Middle frontal gyrus (tissue), 1 donor: ENCODE data around the gene KAT2B.

Experiments used
- DNase-seq: peaks from one replicate; pipeline ENCODE4 v3.0.0-alpha.2; 2015; ENCODE audit warnings: low spot score; ENCODE audit errors: extremely low spot score

The KAT2B gene

DNA sequence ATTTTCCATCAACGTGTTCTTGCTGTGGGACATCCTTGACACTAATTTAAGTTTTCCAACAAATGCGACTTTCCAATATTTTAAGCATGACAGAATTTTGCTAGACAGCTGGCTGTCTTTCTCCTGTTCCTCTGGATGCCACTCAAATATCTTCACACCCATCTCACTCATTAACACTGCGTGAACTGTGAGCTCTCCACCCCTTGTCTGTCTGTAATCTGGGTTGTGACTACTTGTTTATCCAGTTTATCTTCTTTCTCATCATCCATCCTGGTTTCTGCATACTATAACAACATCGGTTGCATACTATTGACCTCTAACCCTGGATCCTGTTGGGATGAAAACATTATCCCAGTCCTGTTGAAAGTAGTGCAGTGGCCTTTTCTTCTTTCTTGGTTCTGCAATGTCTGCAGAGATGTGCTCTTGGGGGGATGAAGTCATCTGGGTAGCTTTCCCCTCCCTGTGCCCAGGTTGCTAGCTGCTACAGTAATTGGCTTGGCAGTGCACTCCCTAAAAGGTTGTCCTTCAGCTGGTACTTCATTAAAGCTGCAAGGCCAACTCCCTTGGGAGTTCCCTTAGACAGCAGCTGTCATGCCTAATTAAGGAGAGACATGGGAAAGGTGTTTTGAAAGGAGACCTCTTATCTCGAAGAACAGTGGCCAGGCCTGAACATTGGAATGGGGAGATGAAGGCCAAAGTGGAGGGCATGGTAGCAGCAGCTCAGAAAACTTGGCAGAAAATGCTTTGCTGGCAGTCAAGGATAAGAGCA lies 24.7 kb downstream of the KAT2B start:
- no peak for DNase-seq

DNA sequence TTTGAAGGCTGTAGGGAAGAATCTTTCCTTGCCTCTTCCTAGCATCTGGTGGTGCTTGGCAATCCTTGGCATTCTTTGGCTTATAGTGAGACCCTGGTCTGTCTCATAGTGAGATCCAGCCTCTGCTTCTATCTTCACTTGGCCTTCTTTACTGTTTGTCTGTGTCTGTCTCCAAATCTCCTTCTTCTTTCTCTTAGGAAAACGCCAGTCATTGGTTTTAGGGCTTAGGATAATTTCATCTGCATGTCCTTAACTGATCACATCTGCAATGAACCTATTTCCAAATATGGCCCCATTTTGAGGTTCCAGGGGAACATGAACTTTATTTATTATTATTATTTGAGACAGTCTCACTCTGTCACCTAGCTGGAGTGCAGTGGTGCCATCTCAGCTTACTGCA lies 25.8 kb downstream of the KAT2B start:
- DNase-seq = no peak

DNA sequence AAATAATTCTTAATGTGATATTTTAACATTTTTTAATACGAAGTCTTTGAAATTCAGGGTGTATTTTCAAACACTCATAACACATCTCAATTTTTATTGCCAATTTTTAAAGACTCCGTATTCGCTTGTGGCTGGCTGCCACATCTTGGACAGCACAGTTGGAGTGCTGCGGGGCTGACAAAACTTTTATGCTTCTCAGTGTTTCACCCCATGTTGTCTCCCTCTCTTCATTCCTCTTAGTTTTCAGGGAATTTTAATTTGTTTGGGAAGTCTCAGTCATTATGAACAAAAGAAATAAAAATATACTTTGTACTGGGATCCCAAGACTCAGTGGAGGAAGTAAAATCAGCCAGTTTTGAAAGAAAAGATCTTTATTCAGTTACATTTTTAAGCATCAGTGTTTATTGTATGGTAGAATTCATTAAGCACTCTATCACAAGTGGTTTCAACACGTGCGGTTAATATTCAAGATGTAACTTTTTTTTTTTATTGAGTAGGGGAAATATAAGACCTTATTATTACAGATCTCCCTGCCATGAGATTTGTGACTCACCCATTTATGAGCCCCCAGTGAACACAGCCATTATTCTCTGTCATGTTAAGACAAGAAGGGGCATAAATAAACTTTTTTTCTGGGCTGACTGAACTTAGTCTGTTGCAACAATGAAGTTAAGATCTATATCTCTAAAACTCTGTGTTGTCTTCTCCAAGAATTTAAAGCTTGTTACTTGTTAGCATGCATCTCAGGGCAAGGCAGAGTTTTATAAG lies 26.8 kb downstream of the KAT2B start:
- DNase-seq = no peak

DNA sequence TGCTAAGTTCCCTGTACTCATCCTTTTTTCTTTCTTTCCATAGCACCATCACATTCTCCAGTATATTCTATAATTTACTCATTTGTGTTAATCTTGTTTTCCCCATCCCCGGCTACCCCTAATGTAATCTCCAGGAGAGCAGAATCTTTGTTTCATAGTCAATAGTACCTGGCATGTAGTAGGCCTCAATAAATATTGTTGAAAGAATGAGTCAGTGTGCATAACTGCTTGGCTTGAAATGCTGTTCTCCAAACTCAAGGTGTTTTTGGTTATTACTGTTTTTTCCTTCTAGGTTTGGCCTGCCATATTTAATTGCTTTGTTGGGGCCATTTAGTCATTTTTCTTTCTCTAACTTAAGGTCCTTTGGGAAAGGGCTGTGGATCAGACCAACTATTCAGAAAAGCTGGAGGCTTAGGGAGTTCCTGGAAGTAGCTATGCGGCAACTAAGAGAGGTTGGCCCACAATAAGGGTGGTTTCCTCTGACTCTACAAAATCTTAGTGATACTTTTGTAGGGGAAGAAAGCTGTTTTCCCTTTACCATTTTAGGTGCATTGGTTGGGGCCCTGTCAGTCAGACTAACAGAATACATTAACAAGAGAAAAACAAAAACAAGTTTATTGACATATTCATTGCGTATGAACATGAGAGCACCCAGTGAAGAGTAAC lies 28.4 kb downstream of the KAT2B start:
- no peak for DNase-seq

DNA sequence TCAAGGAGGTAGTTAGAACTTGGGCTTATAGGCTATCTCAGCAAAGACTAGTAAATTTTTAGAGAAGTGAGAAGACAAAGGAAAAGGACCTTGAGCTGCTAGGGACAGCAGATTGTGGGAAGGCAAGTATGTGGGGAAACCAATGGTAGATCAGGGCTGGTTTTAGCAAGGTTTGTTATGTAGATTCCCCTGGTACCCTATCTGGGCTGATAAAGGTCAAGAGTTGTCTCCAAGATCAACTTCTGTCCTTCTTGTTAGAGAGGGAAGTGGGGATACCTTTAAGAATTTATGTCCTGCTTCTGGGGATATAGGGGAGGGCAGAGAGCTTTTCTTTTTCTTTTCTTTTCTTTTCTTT lies 28.9 kb downstream of the KAT2B start:
- DNase-seq = no peak

DNA sequence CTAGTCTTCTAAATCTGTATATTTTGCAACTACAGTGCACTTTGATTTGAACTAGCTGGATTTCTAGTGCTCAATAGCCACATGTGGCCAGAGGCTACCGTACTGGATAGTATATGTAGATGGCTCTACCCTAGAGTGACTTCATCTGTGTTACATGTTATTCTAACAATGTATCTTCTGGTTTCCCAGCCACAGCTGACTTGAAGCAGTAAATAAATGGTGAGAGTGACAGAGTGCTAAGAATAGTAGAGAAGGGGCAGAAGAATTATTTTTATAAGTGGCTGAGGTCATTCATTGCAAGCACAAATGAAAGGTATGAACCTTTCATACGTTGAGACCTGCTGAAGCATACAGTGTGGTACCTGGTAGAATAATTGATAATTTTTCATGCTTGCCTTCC lies 30.9 kb downstream of the KAT2B start:
- DNase-seq = no peak

DNA sequence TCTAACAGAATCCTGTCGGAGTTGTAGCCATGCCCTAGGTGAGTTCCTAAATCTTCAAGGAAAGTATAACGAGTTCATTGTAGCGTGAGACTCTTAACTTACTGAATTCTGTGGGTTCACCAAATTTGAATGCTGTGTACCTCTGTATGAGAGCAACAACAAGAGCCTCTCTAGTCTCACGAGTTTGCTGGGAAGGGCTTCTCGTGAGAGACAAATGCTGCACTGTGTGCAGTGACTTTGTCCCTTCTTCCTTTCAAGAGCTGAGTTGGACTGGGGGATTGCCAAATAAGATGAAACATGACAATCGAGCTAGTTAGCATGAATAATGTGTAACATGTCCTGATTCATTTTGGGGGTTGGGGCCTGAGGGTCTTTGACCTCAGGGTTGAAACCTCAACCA lies 32.2 kb downstream of the KAT2B start:
- DNase-seq = no peak

DNA sequence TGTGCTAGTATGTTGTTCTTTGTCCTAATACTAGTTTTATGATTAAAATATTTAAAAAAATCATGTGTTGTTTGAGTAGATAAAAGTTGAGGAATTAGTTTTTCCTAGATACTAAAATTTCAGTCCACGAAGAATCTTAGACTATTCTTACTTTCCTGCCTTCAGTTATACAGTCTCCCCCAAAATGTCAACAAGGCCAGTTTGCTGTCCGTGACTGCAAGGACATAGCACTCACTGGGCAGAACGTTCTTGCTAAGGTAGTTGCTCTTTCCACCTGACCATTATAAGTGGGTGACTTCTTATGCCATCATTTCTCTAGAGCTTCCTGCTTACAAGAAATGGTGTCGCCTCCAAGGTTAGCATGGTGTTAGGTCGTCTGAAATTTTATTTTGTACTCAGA lies 32.8 kb downstream of the KAT2B start:
- DNase-seq = no peak

DNA sequence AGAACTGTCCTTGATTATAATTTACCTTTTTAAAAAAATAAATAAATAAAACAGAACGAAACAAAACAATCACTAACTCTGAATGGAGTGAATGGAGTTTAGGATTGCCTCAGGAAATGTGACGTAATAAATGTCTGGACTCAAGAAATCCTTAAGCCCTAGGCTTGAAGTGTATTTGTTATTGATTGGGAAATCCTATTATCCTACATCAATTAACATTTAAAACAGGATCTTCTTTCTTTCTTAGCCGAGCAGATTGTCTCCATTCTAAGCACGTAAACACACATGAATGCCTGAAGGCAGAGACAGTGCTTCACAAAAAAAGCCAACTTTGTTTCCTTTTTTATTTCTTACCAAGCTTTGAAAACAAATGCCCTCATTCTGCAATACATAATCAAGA lies 33.4 kb downstream of the KAT2B start:
- DNase-seq = no peak

DNA sequence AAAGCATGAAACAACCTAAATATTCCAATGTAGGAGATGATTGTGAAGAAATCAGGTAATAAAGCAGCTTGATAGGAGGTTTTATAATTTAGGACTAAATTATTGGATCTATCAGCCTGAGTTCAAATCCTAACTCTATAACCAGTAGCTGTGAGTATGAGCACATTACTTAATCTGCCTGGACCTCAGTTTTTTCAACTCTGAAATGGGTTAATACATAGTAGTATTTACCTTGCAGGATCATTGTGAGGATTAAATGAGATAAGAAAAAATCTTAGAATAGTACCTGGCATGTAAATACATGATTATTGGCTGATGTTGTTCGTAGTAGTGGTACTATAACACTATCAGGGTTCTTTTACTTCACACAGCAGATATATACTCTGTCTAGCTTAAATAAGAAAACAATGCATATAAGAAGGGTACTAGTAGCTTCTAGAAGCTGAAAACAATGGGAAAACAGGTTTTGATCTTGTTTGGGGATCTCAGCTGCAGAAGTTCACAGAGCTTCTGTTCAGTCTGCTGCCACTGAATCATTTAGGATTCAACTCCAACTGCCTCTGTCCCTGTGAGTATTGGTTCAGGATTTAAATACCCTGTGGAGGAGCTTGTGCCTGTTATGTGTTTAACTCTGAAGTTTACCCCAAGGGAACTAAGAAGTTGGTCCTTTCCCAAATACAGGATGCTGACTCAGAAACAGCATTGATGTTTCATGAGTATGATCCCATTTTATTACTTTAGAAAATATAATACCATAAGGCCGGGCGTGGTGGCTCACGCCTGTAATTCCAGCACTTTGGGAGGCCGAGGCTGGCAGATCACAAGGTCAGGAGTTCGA lies 34.2 kb downstream of the KAT2B start:
- no peak for DNase-seq

DNA sequence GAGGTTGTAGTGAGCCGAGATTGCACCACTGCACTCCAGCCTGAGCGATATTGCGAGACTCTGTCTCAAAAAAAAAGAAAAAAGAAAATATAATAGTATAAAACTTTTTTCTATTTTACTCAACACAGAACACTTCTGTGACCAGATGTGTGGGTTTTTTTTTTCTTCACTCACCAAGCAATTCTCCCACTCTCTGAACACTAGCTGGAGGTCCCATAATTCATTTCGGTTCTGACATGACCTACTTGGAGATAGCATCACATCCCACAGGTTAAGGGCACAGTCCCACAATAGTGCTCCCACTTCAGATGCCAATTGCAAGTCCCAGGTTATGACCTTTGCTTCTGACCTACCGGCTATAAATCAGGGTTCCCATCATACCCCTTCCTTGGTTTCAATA lies 35.0 kb downstream of the KAT2B start:
- no peak for DNase-seq

DNA sequence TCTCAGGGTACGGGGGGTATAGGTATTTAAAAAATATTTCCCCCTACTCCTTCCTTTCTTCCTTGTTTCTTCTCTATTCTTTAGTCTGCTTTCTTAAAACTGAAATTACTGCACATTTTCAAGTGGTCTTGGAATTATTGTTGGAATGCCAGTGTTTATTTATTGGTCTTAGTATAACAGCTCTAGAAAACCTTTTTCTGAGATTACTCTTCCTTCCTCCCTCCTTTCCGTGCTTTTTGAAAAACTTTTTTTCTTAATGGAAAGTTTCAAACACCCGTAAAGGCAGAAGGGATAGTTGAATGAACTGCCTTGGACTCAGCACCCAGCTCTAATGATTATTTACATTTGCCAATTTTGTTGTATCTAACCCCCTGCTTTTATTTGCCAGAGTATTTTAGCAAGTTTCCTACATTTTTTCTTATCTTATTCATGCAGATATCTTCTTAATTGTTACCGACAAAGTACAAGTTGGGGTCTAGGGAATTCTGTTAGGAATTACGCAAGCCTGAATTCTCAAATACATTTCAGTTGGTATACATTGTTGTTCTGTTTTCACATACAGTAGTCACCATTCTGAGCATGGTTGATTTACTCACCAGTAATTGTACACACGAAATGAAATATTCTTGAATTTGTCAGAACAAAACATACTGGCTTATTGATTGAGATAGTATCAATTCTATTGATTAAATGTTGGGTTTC lies 36.2 kb downstream of the KAT2B start:
- no peak for DNase-seq

DNA sequence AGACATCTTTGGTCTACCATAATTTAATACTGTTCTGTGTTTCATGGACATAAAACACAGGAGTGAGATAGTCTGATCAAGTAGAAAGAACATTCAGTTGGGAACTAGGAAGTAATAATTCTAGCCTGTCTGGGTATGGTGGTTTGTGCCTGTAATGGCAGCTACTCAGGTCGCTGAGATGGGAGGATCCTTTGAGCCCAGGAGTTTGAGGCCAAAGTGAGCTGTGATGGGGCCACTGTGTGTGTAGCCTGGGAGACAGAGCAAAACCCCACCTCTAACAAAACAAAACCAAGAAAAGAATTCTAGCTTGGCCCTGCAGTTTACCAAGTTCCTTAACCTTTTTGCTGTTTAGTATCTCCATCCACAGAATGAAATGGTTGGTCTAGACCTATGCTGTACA lies 36.8 kb downstream of the KAT2B start:
- no peak for DNase-seq

DNA sequence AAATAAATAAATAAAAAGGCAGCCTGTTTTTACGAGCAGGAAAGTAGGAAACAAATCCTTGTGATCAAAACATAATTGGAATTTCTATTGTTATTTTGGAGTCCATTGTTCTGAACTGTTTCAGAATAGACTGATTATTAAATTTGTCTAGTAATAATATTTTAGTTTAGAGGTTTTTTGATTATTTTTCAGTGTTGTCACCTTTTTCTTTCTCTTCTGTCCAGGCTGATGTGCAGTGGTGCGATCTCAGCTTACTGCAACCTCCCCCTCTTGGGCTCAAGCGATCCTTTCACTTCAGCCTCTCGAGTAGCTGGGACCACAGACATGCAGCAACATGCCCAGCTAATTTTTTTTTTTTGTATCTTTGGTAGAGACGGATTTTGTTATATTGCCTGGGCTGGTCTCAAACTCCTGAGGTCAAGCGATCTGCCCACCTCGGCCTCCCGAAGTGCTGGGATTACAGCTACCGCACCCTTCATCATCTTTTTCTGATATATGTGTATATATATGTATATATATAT lies 38.0 kb downstream of the KAT2B start:
- no peak for DNase-seq

DNA sequence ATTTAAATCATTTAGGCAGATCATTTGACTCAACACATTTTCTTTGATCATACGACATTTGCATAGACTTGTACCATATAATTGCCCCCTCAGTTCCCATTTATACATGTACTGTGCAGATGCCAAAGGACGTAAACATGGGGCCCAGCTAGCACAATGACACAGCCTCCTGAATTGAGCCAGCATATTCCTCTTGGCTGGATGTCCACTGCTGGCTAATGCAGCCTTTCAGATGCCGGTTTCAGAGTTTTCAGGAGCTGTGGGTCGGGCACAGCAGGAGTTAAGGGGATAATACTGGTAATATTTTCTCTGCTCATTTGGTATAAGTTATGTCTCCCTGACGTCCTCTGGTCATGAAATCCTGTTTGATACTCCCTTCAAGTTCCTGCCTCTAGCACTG lies 39.4 kb downstream of the KAT2B start:
- no peak for DNase-seq

DNA sequence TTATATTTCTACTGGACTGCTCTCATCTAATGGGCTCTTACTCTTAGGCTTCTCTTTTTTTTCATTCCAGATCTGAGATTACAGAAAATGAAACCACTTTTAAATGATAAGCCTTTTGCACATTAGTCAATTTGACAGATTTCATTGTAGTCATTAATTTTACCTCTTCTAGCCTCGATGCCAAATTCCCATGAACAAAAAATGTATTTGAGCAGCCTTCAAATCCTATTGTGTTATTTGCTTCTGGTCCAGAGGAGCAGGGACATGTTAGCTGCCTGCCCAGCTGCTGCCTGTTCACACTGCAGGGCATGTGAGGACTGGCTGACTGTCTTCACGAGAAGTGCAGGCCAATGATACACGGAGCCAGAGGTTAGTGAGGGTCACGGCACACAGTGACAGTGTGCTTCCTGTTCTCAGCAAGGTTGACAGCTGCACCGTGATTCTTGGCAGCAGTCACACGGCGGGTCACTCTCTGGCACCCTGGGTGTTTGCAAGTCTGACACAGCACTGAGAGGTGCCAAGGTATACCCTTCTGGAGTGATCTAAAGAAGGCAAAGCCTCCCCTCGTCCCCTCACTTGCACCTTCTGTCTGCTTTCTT lies 40.8 kb downstream of the KAT2B start:
- DNase-seq = no peak

DNA sequence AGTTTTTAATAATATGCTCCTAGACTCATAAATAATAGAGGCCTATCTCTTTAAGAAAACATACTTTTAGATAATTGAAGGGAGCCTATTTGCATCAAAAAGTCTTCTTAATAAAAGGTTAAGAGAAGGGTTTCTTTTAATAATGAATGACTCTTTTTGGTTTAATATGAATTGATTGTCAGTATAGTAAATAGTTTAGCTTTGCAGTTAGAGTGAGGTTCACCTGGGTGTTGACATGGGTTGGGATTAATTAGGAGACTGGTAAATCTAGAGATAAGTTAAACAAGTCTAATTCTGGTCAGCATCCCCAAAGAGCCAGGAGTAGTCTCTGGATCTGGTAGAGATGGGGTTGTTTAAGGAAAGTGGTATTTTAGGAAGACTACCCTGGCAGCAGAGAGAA lies 43.0 kb downstream of the KAT2B start:
- DNase-seq = no peak

DNA sequence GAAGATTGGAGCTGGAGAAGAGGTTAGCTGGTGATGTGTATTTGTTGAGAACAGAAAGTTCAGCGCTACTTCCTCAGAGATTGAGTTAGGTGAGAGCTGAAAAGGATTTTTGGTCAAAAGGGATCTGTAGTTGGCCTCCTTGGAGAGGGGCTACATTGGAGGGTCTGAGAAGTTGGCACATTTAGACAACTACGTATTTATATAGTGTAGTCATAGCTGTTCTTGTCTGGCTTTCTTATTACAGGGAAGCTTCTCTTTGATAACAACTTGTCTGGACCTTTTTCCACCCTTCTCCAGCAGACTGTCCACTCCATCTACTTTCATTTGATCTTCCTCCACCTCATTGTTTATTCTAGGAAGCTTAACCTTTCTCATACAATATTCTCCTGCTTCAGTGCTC lies 43.7 kb downstream of the KAT2B start:
- no peak for DNase-seq

DNA sequence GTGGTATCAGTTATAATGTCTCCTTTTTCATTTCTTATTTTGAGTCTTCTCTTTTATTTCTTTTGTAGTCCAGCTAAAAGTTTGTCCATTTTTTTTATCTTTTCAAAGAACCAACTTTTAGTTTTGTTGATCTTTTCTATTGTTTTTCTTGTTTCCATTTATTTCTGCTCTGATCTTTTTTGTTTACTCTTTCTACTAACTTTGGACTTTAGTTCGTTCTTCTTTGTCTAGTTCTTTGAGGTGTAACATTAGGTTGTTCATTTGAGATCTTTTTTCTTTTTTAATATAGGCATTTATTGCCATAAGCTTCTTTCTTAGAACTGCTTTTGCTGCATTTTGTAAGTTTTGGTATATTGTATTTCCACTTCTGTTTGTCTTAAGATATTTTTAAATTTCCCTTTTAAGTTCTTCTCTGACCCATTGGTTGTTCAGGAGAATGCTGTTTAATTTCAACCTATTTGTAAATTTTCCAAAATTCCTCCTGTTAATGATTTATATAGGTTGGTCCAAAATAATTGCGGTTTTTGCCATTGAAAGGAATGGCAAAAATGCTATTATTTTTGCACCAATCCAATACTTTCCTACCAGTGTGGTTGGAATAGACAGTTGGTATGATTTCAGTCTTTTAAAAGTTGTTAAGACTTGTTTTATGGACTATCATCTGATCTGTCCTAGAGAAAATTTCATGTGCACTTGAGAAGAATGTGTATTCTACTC lies 51.2 kb downstream of the KAT2B start:
- no peak for DNase-seq

DNA sequence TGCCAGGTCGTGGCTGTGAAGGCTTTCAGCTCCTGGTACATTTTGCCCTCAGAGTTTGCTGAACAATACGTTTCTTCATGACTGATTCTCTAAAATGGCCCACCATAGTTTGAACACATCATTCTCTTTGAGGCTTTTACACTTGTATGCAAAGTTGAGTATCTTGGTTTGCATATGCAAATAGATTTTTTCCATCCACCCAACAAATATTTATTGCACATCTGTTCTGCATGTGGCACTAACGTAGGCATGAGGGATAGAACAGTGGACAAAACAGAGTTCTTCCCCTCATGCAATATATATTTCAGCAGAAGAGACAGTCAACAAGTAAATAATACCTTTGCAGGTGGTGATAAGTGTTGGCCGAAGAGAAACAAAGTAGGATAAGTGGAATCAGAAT lies 55.2 kb downstream of the KAT2B start:
- no peak for DNase-seq
